NCI-H774 (cell line): ENCODE measurements around the gene PLEK2.

Source experiments
- DNase-seq: peaks from one replicate; lab custom pipeline; 2025; lab: John Stamatoyannopoulos, UW

PLEK2 gene

DNA sequence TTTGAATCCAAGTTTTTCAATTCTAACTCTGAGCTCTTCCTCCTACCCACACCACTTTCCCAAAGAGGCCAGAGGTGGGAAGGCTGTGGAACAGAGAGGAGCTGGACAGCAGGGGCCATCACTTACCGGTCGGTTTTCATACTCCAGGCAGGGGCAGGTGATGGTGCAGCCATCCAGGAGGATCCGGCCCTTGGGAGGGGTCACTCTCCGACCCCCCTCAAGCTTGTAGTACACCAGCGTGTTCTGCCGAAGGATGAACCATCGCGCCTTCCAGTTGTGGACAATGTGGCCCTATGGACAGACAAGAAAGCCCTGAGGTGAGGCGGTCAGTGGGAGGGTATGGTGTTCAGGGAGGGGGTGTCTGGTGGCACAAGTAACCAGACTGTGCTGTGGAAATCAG lies 14.4 kb downstream of the PLEK2 start:
- DNase-seq, result no peak

DNA sequence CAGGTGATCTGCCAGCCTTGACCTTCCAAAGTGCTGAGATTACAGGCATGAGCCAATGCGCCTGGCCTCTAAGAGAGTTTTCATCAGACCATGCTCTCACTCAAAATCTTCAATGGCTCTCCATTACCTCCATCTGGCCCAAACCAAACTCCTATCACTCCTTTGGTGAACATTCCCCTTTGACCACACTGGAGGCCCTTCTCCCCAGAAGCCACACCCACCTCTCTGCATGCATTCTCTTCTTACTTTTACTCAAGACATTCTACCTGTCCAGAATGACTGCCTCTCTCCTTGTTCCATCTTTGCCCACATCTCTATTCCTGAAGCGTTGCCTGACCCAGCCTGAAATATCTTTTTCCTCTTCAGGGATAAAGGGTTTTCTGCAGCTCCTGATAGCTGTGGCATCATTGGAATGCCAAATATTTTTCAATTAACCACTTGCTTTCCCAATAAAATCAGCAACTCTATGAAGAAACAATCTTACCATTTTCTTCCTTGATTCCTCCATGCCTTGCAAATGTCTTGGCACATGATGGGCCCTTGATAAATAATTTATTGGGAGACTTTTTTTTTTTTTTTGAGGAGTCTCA lies 15.5 kb downstream of the PLEK2 start:
- DNase-seq, result no peak

DNA sequence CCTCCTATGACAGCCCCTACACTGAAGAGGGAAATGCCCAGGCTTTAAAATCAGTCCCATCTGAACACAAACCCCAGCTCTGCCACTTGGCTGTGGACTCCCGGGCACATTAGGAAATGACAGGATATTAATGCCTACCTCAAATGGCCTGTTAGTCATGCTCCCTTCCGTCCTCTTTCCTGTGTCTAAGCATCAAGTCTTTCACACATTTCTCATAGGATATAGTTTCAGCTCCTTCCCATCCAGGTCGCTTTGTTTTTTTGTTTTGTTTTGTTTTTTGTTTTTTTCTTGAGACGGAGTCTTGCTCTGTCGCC lies 16.1 kb downstream of the PLEK2 start:
- DNase-seq, result no peak

DNA sequence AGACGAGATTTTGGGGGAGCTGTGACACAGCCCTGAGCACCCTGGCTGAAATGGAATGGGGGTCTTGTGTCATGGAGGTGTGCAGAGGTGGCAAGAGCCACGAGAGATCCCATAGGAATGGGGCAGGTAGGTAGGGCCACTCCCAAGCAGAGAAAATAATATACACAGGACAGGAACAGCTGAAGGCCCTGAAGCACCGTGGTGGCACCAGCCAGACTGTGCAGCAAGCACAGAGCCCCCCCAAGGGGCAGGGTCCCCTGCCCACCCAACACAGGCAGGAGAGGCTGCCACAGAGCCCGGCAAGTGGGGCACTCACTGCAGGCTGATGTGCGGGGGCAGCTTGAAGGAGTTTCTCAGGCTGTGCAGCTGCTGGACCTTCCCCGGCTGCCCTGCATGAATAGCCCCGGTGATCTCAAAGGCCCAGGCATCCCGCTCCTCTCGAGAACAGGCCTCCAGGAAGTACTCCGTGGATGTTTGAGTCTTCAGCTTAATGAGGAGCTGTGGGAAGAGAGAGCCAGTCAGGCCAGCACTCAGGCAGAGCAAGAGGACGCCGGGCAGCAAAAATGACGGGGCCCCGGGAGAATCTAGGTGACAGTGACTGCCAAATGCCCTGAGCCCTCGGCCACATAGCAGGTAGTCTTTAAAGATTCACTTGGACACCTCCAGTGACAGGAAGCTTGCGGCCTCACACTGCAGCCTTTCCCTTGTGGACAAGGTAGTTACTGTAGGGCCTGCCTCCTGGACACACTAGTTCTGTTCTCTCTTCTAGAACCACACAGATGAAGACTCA lies 16.7 kb downstream of the PLEK2 start:
- DNase-seq, result no peak

DNA sequence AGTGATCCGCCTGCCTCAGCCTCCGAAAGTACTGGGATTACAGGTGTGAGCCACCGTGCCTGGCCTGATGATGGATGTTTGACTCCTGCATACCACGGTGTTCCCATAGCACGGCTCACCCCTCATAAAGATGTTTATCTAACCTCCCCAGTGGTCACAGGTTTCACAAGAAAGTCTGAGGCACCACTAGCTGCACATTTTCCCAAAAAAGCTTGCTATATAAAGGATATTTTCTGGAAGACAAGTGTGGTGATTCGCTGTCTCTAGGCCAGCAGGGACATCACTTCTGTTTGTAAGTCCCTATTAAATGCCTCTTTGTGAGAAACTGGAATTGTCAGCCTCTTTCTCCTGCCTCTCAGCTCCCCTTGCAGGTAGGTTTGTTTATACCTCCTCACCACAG lies 18.3 kb downstream of the PLEK2 start:
- DNase-seq, result no peak

DNA sequence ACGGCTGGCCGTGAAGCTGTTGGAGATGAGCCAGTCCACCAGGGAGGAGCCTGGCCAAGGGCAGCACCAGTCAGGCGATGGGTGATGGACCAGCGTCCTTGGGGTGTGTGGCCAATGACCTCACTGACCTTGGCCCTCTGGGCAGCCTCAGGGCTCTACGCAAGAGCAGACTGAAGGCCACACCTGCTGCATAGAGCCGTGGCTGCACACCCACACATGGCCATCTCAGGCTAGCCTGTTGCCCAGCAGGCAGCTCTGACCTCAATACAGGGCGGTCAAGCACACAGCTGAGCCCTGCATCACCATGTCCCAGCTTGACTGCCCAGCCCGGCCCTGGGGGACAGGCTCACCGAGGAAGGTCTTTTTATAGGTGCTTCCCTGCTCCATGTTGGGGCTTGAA lies 19.2 kb downstream of the PLEK2 start:
- DNase-seq, result no peak

DNA sequence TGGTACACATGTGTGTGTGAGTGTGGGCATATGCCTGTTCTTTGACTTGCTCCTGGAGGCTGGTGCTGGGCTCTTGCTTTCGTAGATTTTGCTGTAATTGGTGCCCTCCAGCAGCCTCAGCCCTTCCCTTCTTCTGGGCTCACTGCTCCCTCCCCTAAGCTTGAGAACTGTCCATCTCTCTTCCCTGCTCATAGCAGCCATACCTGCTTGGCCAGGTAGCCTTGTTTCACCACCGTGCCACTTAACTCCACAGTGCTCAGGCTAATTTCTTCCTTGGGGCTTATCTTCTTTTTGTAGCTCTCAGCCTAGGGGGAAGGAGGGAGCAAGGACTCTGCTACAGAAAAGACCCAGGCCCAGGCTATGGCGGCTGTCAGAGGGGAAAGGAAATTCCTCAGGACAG lies 19.8 kb downstream of the PLEK2 start:
- no peak for DNase-seq

DNA sequence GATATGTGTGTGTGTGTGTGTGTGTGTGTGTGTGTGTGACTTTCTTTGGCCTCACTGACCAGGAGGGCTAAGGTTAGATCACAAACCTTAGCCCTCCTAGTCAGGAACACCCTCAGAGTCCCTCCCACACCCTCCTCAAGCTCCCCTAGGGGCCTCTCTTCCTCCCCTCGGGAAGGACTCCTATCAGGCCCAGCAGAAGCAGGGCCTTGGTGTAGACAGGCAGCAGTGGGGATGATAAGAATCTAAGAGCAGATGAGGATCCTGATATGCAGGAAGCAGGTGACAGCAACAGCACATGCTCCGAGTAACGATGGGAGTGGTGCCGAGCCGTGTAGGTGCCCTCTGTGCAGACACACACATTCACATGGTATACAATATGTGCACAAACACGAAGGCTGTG lies 20.7 kb downstream of the PLEK2 start:
- no peak for DNase-seq

DNA sequence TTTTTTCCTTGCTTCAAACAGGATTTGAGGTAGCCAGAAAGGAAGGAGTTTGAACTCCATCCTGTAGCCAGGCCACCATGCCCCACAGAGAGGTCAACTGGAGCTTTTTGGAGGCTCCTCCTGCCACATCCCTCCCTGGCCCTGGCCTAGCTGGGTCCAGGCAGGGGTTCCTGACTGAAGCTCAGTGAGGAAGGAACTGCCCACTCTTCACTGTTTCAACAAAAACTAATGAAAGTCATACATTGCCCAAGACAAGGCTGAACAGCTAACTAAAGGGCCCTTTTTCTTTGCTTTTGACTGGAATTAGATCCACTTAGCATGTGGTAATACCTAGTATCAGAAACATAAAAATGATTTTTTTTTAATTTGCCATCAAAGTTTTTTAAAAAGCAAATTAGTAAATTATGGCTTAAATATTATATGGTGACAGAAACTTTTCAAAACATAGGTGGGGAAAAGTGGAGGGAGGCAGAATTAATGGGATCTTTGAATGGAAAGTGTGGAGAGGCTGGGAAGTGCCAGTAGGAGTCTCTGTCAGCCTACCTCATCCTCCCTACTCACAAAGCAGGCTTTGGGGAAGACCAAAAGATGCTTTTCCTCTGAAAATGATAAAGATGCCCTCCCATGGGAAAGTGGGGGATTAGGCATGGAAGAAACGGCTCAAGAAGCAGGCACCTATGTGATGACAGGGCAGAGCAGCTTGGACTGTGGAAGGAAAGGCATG lies 22.0 kb downstream of the PLEK2 start:
- no peak for DNase-seq

DNA sequence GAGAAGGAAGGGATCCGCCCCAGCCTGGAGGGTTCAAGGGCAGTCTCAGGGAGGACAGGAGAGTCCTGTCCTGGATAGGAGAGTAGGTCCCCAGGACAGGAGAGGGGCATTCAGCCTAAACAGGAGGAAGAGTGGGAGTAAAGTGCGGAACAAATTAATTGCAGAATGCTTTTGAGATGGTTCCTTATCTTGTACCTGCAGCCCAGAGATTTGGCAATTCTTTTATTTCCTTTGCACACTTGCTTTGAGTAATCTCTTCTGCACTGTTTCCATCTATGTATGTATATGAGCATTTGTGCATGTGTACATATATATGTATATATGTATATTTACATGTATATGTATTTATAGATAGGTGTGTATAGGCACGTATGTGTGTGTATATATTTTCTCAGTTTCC lies 22.7 kb downstream of the PLEK2 start:
- DNase-seq, result no peak

DNA sequence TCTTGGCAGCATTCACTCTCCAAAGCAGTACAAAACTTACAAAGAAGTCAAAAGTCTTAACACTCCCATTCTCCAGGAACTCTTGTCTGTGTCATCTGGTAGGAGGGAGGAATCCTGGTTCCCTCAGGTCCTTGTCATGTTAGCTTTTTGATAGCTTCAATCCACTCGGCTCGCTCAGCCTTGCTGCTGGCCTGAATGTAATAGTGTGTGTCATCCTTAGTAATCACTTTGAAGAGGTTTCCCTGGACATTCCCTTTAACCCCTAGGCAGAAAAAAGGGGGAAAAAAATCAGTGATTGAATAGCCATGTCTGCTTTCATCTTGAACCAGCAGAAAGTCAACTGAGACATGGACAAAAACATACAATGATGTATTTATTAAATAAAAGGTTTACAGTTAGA lies 24.8 kb downstream of the PLEK2 start:
- no peak for DNase-seq

DNA sequence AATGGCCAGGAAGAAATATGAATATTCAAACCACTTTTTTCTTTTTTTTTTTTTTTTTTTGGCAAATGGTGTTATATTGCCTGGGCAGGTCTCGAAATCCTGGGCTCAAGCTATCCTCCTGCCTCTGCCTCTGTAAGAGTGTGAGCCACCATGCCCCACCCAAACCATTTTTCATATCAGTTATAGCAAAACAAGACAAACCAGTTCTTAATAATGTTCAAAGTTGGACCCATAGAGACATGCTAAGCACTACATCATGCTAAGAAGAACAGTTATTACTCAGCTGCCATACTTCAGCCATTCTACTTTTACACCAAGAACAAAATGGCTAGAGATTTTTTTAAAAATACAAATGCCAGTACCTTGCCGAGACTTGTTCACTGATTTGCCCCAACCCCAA lies 26.3 kb downstream of the PLEK2 start:
- no peak for DNase-seq

DNA sequence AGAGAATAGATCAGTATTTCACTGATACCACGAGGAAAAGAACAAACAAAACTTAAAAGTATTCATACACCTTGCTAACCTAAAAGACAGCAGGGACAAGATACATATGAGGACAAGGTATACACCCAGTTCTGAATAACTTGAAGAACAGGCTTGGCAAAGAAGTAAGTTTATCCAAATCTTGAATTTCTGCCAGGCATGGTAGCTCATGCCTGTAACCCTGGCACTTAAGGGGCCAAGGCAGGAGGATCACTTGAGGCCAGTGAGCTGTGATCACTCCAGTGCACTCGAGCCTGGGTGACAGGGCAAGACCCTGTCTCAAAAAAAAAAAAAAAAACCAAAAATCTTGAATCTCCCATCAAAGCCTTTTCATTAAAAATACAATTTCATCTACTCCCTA lies 26.8 kb downstream of the PLEK2 start:
- no peak for DNase-seq

DNA sequence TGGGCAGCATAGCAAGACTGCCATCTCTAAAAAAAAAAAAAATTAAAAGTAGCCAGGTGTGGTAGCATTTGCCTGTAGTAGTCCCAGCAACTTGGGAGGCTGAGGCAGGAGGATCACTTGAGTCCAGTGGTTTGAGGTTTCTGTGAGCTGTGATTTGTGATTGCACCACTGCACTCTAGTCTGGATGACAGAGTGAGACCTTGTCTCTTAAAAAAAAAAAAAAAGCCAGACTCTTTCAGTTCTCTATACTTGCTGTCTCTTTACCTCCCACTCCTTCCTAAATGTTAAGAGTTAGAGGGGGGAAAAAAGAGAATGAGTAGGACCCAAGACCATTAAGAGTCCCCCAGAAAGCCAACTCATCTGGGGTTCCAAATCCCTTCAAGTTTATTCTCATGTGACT lies 34.0 kb downstream of the PLEK2 start:
- no peak for DNase-seq

DNA sequence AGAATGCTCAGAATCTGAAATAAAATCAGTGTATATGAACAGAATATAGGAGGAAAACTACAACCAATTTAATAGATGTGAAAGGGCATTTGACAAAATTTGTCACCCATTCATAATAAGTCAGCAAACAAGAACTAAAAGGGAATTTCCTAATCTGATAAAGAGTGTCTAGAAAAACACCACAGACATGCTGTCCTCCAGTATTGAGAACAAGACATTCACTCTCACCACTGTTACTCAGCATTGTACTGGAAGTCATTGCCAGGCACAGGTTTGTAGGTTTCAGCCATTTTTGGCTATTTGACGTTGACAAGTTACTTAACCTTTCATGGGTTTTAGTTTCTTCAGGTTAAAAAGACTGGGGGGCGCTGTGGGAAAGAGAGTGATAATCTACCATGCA lies 38.6 kb downstream of the PLEK2 start:
- DNase-seq, result no peak

DNA sequence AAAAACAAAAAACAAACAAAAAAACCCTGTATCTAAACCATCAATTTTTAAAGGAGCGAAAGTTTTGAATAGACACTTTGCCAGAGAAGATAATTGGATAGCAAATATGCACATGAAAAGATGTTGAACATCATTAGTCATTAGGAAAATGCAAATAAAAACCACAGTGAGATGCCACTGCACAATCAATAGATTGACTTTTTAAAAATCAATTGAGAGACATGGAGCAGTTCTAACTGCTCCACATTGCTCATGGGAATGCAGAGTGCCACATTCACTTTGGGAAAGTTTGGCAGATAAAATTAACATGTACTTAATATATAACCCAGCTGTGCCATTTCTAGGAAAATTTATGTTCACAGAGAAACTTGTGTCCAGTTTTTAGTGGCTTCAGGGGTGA lies 39.1 kb downstream of the PLEK2 start:
- no peak for DNase-seq

DNA sequence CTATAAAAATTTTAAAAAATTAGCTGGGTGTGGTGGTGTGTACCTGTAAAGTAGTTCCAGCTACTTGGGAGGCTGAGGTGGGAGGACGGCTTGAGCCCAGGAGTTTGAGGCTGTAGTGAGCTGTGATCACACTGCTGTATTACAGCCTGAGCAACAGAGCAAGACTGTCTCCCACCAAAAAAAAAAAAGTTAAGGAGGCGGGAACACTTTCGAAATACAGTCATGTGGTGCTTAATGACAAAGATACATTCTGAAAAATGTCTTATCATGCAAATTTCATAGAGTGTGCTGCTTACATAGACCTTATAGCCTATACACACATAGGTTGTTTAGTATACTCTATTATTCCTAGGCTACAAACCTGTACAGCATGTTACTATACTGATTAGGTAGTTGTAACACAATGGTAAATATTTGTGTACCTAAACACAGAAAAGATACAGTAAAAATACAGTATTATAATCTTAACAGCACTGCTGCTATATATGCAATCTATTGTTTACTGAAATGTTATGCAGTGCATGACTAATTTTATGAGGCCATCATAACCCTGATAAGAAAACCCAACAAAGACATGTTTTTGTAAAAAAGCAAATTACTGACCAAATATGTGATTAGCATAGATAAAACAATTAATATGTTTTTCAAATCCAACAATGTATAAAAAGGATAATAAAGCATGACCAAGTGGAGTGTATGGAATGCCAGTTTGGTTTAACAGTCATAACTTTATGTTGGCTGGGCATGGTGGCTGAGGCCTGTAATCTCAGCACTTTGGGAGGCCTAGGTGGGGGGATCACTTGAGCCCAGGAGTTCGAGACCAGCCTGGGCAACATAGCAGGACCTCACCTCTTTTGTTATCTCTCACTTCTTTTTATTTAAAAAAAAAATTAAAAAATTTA lies 40.5 kb downstream of the PLEK2 start:
- no peak for DNase-seq

DNA sequence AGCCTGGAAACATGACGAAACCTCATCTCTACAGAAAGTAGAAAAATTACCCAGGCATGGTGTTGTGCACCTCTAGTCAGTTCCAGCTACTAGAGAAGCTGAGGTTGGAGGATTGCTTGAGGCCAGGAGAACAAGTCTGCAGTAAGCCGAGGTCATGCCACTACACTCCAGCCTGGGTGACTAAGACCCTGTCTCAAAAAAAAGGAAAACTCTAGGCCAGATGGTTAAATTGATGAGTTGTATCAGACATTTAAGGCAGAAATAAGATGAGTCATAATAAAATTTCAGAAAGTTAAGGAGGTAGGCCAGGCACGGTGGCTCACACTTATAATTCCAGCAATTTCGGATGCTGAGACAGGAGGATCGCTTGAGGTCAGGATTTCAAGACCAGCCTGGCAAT lies 41.1 kb downstream of the PLEK2 start:
- DNase-seq, result no peak

DNA sequence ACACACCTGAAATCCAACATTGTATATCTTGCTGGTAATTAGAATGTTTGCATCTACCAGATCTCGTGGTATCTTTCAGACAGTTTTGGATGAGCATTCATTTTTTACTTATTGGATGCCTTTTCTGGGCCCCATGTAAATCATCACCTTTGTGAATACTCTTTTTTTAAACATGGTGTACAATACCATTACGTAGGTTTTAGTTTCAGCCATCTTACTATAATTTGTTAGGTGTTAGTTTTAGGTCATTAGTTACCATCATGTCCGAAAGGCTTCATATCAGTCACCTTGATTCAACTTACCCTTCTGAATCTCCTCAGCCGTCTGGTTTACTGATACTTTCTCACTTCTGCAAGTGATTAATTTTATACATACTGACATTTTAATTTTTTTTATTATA lies 46.5 kb downstream of the PLEK2 start:
- no peak for DNase-seq

DNA sequence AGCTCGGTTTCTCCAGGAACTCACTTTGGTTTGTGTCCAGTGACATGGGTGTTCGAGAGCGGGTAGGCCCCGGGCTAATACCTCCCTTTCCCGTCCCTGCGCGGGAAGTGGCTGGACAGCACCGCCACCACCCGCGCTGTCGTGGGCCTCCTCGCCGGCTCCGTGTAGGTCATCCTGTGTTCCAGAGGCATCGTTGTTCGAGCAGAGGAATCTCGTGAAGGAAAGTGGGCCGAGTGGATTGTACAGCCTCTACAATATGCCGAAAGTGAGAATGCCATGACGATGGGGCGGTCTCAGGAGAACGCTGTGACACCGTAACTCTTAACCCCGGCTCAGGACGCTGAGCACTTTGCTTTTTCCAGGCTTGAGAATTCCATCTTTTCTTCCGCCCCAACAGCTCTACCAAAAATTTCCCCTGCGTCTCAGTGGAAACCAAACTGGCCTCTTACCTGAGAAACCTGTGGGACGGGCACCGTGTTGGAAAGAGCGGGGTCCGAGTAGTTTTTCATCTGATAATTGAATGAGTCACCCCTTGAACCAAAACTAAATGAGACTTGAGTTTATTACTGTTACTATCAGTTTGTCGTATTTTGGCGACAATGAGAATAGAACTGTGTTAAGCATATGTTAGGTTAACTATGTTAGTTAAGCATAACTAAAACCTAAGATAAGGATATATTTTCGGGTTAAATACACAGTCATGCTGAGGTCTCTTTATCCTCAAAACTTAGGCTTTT lies 51.3 kb downstream of the PLEK2 start:
- no peak for DNase-seq

DNA sequence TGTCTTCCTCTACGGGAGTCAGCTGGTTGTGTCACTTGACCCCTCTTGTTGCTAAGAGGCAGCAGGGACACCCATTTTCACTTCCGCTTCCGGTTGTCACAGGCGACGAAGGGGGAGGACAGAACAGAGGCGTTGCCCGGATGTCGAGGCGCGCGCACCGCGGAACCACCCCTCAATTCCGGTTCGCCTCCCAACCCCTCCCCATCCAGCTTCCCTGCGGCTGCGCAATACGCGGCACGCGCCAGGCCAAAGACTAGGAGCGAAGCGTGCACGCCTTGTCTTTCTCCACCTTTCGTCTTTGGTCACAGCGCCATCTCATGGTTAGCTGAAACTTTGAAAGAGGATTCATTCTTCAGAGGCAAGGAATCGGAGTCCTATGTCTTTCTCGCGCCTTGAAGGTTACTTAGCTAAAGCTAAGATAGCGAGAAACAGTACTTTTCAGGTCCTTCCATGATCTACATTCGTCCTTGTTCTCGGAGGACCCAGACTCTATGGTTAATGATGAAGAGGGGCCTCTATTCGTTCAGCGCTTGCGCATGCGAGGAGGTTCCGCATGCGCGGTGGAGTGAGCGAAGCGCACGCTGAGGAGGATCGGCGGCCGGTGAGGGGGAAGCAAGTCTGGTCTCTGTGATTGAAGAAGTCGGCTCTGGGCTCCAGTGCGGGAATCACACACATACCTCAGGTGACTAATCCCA lies 52.0 kb downstream of the PLEK2 start, which contains the start of the genes ATP6V1D and EIF2S1:
Gene ATP6V1D, minus strand, starts transcription at position 30 of the 695 bp plus-strand sequence. CDS start 106 bp downstream, outside the sequence.
Gene EIF2S1, plus strand, starts transcription at position 554 of the 695 bp plus-strand sequence. CDS start 4,440 bp downstream, outside the sequence.
- DNase-seq, result peak; percentile 96
